NCI-H460 (cell line): ENCODE data around the gene FKBP4. TPM values are rescaled to one million over a fixed set of nuclear protein-coding genes. Genes with fewer than 3 reads are reported as not detected.

Source experiments
- DNase-seq: peaks from one replicate; pipeline ENCODE4 v3.0.0-alpha.2; 2016; ENCODE audit warnings: low read depth; ENCODE audit errors: extremely low read depth
- total RNA-seq: library from RNA; depleted of rRNA; stranded (reverse); fragments of >200 nt; shearing (Covaris generic); gene quantifications from 2 replicates; pipeline ENCODE4 v1.2.3, GENCODE V29; 2014; rRNA removed

Gene FKBP4
- total RNA-seq, 1 experiment from 2014 or later = 47.7 TPM

- DNase-seq = no peak
Measured at GRCh38 chr12:2842948-2843347, 48.2 kb downstream of the FKBP4 start.

DNA sequence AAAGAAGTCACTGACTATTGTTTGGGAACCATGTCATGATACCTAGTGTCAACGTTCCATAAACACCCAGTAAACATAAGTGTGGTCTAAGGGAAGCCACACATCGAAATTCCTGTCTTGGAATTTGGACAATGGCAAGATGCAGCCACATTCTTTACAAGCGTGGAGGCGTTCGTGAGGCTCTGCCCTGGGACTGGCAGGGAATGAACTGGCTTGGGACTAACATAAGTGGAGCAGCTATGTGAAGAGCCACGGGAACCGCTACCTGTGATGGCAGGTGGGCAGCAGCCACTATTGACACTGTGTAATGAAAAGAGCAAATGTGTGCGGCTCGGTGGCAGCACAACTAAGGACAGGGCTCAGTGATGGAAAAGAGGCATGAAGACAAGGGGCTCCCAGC is 50.0 kb downstream of the FKBP4 start:
- DNase-seq = no peak

DNA sequence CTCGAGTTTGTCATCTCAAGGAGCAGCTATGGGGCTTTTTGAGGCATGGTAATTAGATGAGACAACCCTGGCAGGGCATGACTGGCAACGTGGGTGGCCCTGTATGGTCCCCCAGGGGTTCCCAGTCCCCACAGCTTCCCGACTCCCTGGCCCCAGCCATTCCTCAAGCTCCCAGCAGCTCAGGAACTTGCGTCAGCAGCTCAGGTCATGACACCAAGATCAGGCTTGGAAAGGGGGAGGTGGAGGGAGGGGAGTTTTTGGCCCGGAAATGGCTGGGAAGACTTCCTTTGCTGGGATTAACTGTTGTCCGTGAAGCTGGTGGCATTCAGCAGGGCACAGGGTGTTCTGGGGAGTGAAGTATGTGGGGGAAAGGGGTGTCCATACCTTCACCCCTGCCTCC is 50.5 kb downstream of the FKBP4 start:
- peak; percentile 7 for DNase-seq

- no peak for DNase-seq
Measured at GRCh38 chr12:2851931-2852330, 57.2 kb downstream of the FKBP4 start.

DNA sequence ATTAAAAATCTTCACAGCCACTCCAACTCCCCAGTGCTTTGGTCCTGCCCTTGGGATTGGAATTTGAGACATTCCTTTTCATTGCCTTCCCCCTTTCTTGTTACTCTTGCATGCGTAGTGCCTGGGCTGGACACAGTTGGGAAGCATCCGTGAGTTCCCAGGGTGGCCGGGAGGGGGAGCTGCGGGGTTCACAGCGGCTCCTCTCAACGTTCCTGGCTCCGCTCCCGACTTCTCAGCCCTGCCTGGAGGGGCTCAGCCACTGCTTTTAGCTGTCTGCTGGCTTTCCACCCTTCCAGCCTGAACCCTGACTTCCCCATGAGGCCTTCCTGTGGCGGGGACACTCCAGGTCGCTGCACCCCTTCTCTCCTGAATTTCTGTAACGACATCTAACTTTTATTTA is 58.9 kb downstream of the FKBP4 start:
- DNase-seq = peak; percentile 56

Other genes with a start within 250 kb of the FKBP4 start
- gene ITFG2, start 17.7 kb downstream of the FKBP4 start, total RNA-seq = 8.7 and 10.0 TPM in 2 replicates
- not detected in 2 replicates for gene NRIP2, start 40.1 kb downstream of the FKBP4 start, total RNA-seq
- not detected in 2 replicates for gene TEX52, start 62.1 kb downstream of the FKBP4 start, total RNA-seq
- gene FOXM1, start 82.2 kb downstream of the FKBP4 start, total RNA-seq = 23.8 and 28.1 TPM in 2 replicates
- gene RHNO1, start 82.3 kb downstream of the FKBP4 start, total RNA-seq = 39.5 and 41.2 TPM in 2 replicates
- gene TULP3, start 95.9 kb downstream of the FKBP4 start, total RNA-seq = 15.2 and 17.6 TPM in 2 replicates
- gene TEAD4, start 164.4 kb downstream of the FKBP4 start, total RNA-seq = 18.3 and 22.9 TPM in 2 replicates